ENCODE measurements around the gene TNXB.
"Not testable (repeated sequence)": the region's sequence is repeated elsewhere in the genome, so short reads cannot be mapped to it uniquely, and the experiment has no call there.

TNXB gene

GRCh38 chr6:32035283-32036013, 73.7 kb downstream of the TNXB start:
- not testable (repeated sequence) for DNase-seq

- DNase-seq, result not testable (repeated sequence)
Observed at GRCh38 chr6:32029553-32029952, 79.6 kb downstream of the TNXB start.

- DNase-seq, result not testable (repeated sequence)
Observed at GRCh38 chr6:32028631-32029030, 80.5 kb downstream of the TNXB start.

- DNase-seq, result not testable (repeated sequence)
Observed at GRCh38 chr6:32022100-32022499, 87.0 kb downstream of the TNXB start.

GRCh38 chr6:32014547-32014946, 94.6 kb downstream of the TNXB start, which contains the start of gene C4B:
C4B (plus strand) TSS chr6:32014795; CDS start chr6:32014846, 51 bp downstream.
- not testable (repeated sequence) for DNase-seq

GRCh38 chr6:32013738-32014137, 95.4 kb downstream of the TNXB start:
- not testable (repeated sequence) for DNase-seq

GRCh38 chr6:32012941-32013617, 96.1 kb downstream of the TNXB start:
- DNase-seq, result not testable (repeated sequence)

- DNase-seq, result not testable (repeated sequence)
Observed at GRCh38 chr6:32010856-32011530, 98.1 kb downstream of the TNXB start.

GRCh38 chr6:32009537-32009936, 99.6 kb downstream of the TNXB start:
- not testable (repeated sequence) for DNase-seq

- DNase-seq, result not testable (repeated sequence)
Observed at GRCh38 chr6:32008616-32009015, 100.5 kb downstream of the TNXB start.

- not testable (repeated sequence) for DNase-seq
Observed at GRCh38 chr6:32008037-32008436, 101.1 kb downstream of the TNXB start.

- DNase-seq, result not testable (repeated sequence)
Observed at GRCh38 chr6:32007086-32007485, 102.1 kb downstream of the TNXB start.

- DNase-seq, result not testable (repeated sequence)
Observed at GRCh38 chr6:32005991-32006529, 103.1 kb downstream of the TNXB start.

- not testable (repeated sequence) for DNase-seq
Observed at GRCh38 chr6:32005538-32005880, 103.6 kb downstream of the TNXB start.

- DNase-seq, result not testable (repeated sequence)
Observed at GRCh38 chr6:32004864-32005537, 104.1 kb downstream of the TNXB start.

- not testable (repeated sequence) for DNase-seq
Observed at GRCh38 chr6:32004393-32004792, 104.7 kb downstream of the TNXB start.

GRCh38 chr6:32003301-32003700, 105.8 kb downstream of the TNXB start:
- not testable (repeated sequence) for DNase-seq

- not testable (repeated sequence) for DNase-seq
Observed at GRCh38 chr6:32002546-32003268, 106.4 kb downstream of the TNXB start.

GRCh38 chr6:31996385-31996784, 112.8 kb downstream of the TNXB start:
- not testable (repeated sequence) for DNase-seq

- not testable (repeated sequence) for DNase-seq
Observed at GRCh38 chr6:31994421-31994820, 114.7 kb downstream of the TNXB start.
